H1 (cell line): Measurements from ENCODE around the gene CAMTA1. TPM values are rescaled to one million over a fixed set of nuclear protein-coding genes. Genes with fewer than 3 reads are reported as not detected.

Source experiments
- CTBP2 ChIP-seq: IDR thresholded peaks from 2 replicates; pipeline ENCODE4 v1.7.0; 2011; ENCODE audit warnings: borderline replicate concordance, mild to moderate bottlenecking, moderate library complexity, mixed read lengths, low read length; ENCODE audit not compliant: insufficient read depth, insufficient read length
- RAD21 ChIP-seq, 2 experiments: IDR thresholded peaks in 1 of 2; conservative IDR thresholded peaks in 1 of 2; 2 replicates each; pipeline ENCODE4 v1.6.1; 2011; ENCODE audit warnings: low read depth in 2 of 2, low read length in 2 of 2, improper control_type of control experiment in 1 of 2, inconsistent platforms in 1 of 2, mild to moderate bottlenecking in 1 of 2, moderate library complexity in 1 of 2
- TAF1 ChIP-seq: IDR thresholded peaks from 2 replicates; pipeline ENCODE4 v1.6.1; 2011; ENCODE audit warnings: mild to moderate bottlenecking, low read depth, low read length
- polyA plus RNA-seq, 7 experiments: library from polyadenylated mRNA; depleted of rRNA in 3 of 7; stranded (reverse) in 5 of 7; unstranded in 2 of 7; fragments of >200 nt in 5 of 7; fragments of 200-250 nt in 2 of 7; gene quantifications; 1 replicate in 5 of 7; 2 replicates in 1 of 7; 4 replicates in 1 of 7; pipeline versions ENCODE4 v1.2.1 to v1.2.3, GENCODE V29; 2011 to 2013; ENCODE audit warnings: missing spikeins in 2 of 7, mixed read lengths in 2 of 7
- total RNA-seq: library from RNA; stranded (reverse); fragmentation: NEBNext Ultra II Directional; extraction: Animal tissue kit (Norgen Biotek cat#: 25700); gene quantifications from 2 replicates; pipeline ENCODE4 v1.2.1, GENCODE V29; 2021

The CAMTA1 gene
- total and polyA plus RNA-seq, 2 of the 8 experiments (the other 6 are each of a cell fraction or from before 2014, with no cell fraction given) = 65.0 to 119 TPM

DNA sequence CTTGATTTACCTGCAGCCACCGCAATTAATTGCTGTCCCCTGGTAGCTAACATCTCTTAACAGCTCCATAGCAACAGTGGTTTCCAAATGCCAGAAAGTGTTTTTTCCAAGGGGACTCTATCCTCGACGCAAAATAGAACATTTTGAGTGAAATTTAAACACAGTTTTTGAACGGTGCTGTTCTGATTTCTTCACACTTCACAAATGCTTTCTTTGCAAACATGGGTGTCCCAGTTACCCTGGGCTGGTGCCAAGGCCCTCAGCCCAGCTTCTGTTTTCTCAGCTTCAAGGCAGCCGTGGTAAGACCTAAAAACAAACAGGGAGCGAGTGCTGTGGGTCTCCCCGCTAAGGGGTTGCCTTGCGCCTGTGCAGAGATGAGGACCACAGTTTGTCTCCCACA lies 838.6 kb downstream of the CAMTA1 start (continued):
- no peak for TF ChIP-seq CTBP2
- no peak for TF ChIP-seq TAF1
- no peak for TF ChIP-seq RAD21 (IDR thresholded peaks at IDR 0.05 in 1 of 2, conservative IDR thresholded peaks at IDR 0.05 in 1 of 2; ENCODE audit: low read depth in 2 of 2, low read length in 2 of 2)
- TF ChIP-seq, all 59 proteins: peak for 0
